ENCODE results near the gene HIPK2.

DNA sequence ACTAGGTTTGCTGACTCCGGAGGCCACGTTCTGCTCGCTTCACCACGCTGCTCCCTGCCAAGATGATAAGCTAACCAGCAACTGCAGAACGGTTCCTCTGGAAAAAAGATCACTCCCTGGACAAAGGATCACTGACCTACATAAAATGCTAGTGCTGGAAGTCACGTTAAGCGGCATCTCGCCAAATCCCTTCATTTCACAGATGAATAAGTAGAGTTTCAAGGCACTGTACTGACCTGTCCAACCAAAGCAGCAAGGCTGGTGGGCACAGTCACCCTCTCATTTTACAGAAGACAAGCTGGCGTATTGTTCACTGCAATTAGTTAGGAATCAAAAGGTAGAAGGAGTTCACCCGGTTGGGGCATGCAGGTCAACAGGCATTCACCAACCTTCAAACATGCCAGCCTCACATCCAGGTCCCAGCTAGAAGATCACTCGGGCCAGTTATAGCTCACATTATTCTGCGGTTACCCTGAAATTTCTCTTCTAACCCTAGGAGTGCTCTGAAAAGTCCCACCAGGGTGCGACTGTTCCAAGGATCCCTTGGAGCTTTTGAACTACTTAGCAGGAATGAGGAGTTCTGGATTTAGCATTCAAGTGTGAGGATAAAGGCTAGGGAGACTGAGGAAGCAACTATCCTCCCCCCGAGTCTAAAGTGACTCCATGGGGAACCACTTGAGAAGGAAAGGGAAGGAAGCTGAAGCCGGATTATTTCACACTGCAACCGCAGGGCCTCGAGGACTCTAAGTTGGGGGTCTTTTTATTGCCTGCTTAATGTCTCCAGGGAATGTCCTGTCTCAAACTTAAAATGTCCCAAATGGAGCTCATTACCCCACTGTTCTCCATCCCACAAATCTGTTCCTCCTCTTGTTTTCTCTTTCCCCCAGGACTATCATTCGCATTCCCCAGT, 32.8 kb downstream of the HIPK2 start:
- TF ChIP-seq, protein P1, sequence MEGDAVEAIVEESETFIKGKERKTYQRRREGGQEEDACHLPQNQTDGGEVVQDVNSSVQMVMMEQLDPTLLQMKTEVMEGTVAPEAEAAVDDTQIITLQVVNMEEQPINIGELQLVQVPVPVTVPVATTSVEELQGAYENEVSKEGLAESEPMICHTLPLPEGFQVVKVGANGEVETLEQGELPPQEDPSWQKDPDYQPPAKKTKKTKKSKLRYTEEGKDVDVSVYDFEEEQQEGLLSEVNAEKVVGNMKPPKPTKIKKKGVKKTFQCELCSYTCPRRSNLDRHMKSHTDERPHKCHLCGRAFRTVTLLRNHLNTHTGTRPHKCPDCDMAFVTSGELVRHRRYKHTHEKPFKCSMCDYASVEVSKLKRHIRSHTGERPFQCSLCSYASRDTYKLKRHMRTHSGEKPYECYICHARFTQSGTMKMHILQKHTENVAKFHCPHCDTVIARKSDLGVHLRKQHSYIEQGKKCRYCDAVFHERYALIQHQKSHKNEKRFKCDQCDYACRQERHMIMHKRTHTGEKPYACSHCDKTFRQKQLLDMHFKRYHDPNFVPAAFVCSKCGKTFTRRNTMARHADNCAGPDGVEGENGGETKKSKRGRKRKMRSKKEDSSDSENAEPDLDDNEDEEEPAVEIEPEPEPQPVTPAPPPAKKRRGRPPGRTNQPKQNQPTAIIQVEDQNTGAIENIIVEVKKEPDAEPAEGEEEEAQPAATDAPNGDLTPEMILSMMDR (IDR thresholded peaks at IDR 0.05) = no peak
- no peak for TF ChIP-seq POLR2AphosphoS5 (IDR thresholded peaks at IDR 0.05)
- no peak for TF ChIP-seq POLR2A (IDR thresholded peaks at IDR 0.05)
